Activated CD8-positive, alpha-beta memory T cell treated with anti-CD3 and anti-CD28 coated beads, Interleukin-2, amount 50 U/mL, for 24 hours (primary cell): Measurements from ENCODE around the gene PRAMEF12.
"Not testable (repeated sequence)": the region's sequence is repeated elsewhere in the genome, so short reads cannot be mapped to it uniquely, and the experiment has no call there.

Source experiments
- DNase-seq: peaks from one replicate; pipeline ENCODE4 v3.0.0-alpha.2; 2020; ENCODE audit errors: extremely low read depth

The PRAMEF12 gene

GRCh38 chr1:12773438-12773837 is at the start of gene PRAMEF12:
TSS of gene PRAMEF12 (plus strand) at chr1:12773738. CDS start at chr1:12774868, 1,130 bp downstream.
- no peak for DNase-seq

GRCh38 chr1:12728391-12728790 is 45.1 kb upstream of the PRAMEF12 start:
- no peak for DNase-seq

GRCh38 chr1:12730156-12730555 is 43.4 kb upstream of the PRAMEF12 start:
- DNase-seq: no peak

- not testable (repeated sequence) for DNase-seq
Observed at GRCh38 chr1:12731084-12731483, 42.5 kb upstream of the PRAMEF12 start.

- DNase-seq: no peak
Observed at GRCh38 chr1:12734651-12735050, 38.9 kb upstream of the PRAMEF12 start.

GRCh38 chr1:12738934-12739333 is 34.6 kb upstream of the PRAMEF12 start:
- no peak for DNase-seq

- no peak for DNase-seq
Observed at GRCh38 chr1:12739613-12740012, 33.9 kb upstream of the PRAMEF12 start.

GRCh38 chr1:12741946-12742345 is 31.6 kb upstream of the PRAMEF12 start:
- DNase-seq: no peak

- no peak for DNase-seq
Observed at GRCh38 chr1:12745126-12745991, 28.2 kb upstream of the PRAMEF12 start.

GRCh38 chr1:12745992-12746323 is 27.6 kb upstream of the PRAMEF12 start, which contains the start of gene CFAP107:
TSS of gene CFAP107 (plus strand) at chr1:12746200. CDS start at chr1:12746431, 231 bp downstream.
- DNase-seq: no peak

GRCh38 chr1:12748778-12749355 is 24.7 kb upstream of the PRAMEF12 start:
- DNase-seq: no peak

- DNase-seq: no peak
Observed at GRCh38 chr1:12754738-12755137, 18.8 kb upstream of the PRAMEF12 start.

- no peak for DNase-seq
Observed at GRCh38 chr1:12756273-12756672, 17.3 kb upstream of the PRAMEF12 start.

- no peak for DNase-seq
Observed at GRCh38 chr1:12756768-12757413, 16.6 kb upstream of the PRAMEF12 start.

GRCh38 chr1:12757836-12758235 is 15.7 kb upstream of the PRAMEF12 start:
- no peak for DNase-seq

GRCh38 chr1:12760256-12760795 is 13.2 kb upstream of the PRAMEF12 start:
- DNase-seq: no peak

- DNase-seq: no peak
Observed at GRCh38 chr1:12761781-12762180, 11.8 kb upstream of the PRAMEF12 start.

- no peak for DNase-seq
Observed at GRCh38 chr1:12762766-12763165, 10.8 kb upstream of the PRAMEF12 start.

- no peak for DNase-seq
Observed at GRCh38 chr1:12763479-12763878, 10.1 kb upstream of the PRAMEF12 start.

- no peak for DNase-seq
Observed at GRCh38 chr1:12764016-12764415, 9.5 kb upstream of the PRAMEF12 start.

GRCh38 chr1:12769031-12769430 is 4.5 kb upstream of the PRAMEF12 start:
- DNase-seq: no peak

GRCh38 chr1:12769976-12770505 is 3.5 kb upstream of the PRAMEF12 start:
- no peak for DNase-seq
